ENCODE measurements around the gene ECHS1.

- TF ChIP-seq POLR2A (IDR thresholded peaks at IDR 0.05) (no peak), POLR2AphosphoS5 (IDR thresholded peaks at IDR 0.05) (peak in 1 of 3 donors; percentile 4)
Measured at GRCh38 chr10:133364645-133365431, 8.3 kb downstream of the ECHS1 start.

All from spleen (tissue), 3 donors.